Measurements from ENCODE around the gene REXO5. TPM values are rescaled to one million over a fixed set of nuclear protein-coding genes. Genes with fewer than 3 reads are reported as not detected.
"Not testable (repeated sequence)": the region's sequence is repeated elsewhere in the genome, so short reads cannot be mapped to it uniquely, and the experiment has no call there.

REXO5 gene
- total and polyA plus RNA-seq, 2 donors (not counting 1 experiment from before 2014, with no cell fraction given): 0.42 to 1.3 TPM

DNA sequence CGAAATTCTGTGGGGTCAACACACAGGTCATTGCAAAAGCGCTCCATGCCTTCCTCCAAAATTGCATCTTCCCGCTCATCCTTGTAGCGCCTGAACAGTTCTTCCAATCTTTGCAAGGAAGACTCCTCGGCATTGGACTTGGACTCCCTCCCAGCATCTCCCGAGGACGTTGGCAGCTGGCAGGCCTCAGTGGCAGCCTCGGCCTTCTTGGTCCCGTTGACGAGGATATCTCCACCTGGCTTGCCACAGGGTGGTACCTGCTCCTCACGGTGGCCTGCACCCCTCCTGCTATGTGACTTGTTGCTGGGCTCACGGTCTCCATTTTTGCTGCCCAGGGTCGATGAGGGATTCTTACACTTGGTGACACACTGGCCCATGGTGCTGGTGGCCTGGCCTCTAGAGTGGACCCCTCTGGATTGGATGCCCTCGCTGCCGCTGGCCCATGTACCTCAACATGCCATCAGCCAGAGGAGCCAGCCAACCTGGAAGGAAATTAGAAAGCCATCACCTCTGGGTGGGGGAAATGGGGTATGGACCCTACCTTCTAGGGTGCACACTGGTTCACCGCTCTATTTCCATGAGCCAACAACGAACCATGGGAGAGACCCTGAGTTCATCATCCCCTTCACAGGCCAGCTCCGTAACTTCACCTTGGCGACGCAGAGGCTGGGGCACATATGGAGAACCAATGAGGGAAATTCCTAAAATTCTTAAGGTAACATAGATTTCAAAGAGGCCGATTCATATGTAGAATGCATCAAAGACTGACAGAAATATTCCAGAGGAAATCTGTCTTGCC is 56.0 kb downstream of the REXO5 start:
- ChIA-PET POLR2A (no interaction called here), CTCF (no interaction called here)
- peaks cover 41% of the 10 kb centered on the region for H3K79me2 ChIP-seq (ENCODE audit: control insufficient read depth, insufficient read depth, low read length)
- no peaks in the 10 kb centered on the region for H3K27me3 ChIP-seq (replicated peaks in 1 of 4; ENCODE audit: control extremely low read depth in 1 of 4, control insufficient read depth in 3 of 4, insufficient read depth in 4 of 4, low read length in 3 of 4)
- no peak for ATAC-seq (ENCODE audit: low read depth)
- H3K4me2 ChIP-seq (replicated peaks; ENCODE audit: low read depth, low read length, poor library complexity, severe bottlenecking): no peak overlapping the region
- WGBS (ENCODE audit: insufficient coverage): 98% methylated on average over 17 of the region's 21 CpGs
- no peaks in the 10 kb centered on the region for H3K4me1 ChIP-seq (ENCODE audit: control insufficient read depth in 2 of 2, insufficient read depth in 2 of 2, low read length in 2 of 2)
- peaks cover 11 to 13% of the 10 kb centered on the region in 2 experiments for H3K36me3 ChIP-seq (replicated peaks in 1 of 2; ENCODE audit: control extremely low read depth in 1 of 2, control insufficient read depth in 1 of 2, extremely low read depth in 1 of 2, insufficient read depth in 2 of 2, low read length in 1 of 2)
- H2AFZ ChIP-seq (ENCODE audit: insufficient read depth, low read depth, low read length, poor library complexity, severe bottlenecking): no peak overlapping the region
- no peak overlapping the region for H3K4me3 ChIP-seq (ENCODE audit: control extremely low read depth in 1 of 5, extremely low read depth in 1 of 5, insufficient read depth in 1 of 5, low read depth in 2 of 5, low read length in 4 of 5)
- no peak for DNase-seq
- Mint-ChIP-seq H3K27me3 (no peaks in the 10 kb centered on the region), H3K27ac (no peak overlapping the region), H3K4me3 (no peak overlapping the region), H3K9me3 (ENCODE audit: insufficient read depth) (no peaks in the 10 kb centered on the region), H3K4me1 (peaks cover 10% of the 10 kb centered on the region)
- TF ChIP-seq, protein P1, sequence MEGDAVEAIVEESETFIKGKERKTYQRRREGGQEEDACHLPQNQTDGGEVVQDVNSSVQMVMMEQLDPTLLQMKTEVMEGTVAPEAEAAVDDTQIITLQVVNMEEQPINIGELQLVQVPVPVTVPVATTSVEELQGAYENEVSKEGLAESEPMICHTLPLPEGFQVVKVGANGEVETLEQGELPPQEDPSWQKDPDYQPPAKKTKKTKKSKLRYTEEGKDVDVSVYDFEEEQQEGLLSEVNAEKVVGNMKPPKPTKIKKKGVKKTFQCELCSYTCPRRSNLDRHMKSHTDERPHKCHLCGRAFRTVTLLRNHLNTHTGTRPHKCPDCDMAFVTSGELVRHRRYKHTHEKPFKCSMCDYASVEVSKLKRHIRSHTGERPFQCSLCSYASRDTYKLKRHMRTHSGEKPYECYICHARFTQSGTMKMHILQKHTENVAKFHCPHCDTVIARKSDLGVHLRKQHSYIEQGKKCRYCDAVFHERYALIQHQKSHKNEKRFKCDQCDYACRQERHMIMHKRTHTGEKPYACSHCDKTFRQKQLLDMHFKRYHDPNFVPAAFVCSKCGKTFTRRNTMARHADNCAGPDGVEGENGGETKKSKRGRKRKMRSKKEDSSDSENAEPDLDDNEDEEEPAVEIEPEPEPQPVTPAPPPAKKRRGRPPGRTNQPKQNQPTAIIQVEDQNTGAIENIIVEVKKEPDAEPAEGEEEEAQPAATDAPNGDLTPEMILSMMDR (IDR thresholded peaks at IDR 0.05): no peak
- no peak for TF ChIP-seq EZH2 (IDR thresholded peaks at IDR 0.05; ENCODE audit: borderline replicate concordance, insufficient read depth, low read depth, low read length, poor library complexity, severe bottlenecking)
- H3K9me3 ChIP-seq (ENCODE audit: control extremely low read depth in 1 of 3, control insufficient read depth in 2 of 3, insufficient read depth in 1 of 3, low read length in 2 of 3): no peaks in the 10 kb centered on the region
- intact Hi-C loops (cut with micrococcal nuclease): no loop called here
- H4K20me1 ChIP-seq (ENCODE audit: control insufficient read depth, insufficient read depth, low read length, poor library complexity, severe bottlenecking): no peaks in the 10 kb centered on the region
- no peak overlapping the region for H3K27ac ChIP-seq (ENCODE audit: low read length in 2 of 2)
- no peak overlapping the region for H3K9ac ChIP-seq (ENCODE audit: low read length)

DNA sequence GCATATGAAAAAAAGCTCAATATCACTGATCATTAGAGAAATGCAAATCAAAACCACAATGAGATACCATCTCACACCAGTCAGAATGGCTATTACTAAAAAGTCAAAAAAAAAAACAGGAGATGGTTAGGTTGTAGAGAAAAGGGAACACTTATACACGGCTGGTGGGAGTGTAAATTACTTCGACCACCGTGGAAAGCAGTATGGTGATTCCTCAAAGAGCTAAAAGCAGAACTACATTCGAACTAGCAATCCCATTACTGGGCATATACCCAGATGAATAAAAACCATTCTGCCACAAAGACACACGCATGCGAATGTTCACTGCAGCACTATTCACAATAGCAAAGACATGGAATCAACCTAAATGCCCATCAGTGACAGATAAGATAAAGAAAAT is 58.0 kb downstream of the REXO5 start:
- CTCF ChIA-PET: interaction anchor here (0.6 to 4.0 kb wide), 3 partner anchors 10 to 1407 kb away, joined by 3 to 21 read pairs (median 8); no protein-coding TSS in a partner anchor
- POLR2A ChIA-PET; intact Hi-C loops (cut with micrococcal nuclease); ATAC-seq (ENCODE audit: low read depth); H3K9ac ChIP-seq (ENCODE audit: low read length); H3K27me3 ChIP-seq (replicated peaks in 1 of 4; ENCODE audit: control extremely low read depth in 1 of 4, control insufficient read depth in 3 of 4, insufficient read depth in 4 of 4, low read length in 3 of 4); H3K4me3 ChIP-seq (ENCODE audit: control extremely low read depth in 1 of 5, extremely low read depth in 1 of 5, insufficient read depth in 1 of 5, low read depth in 2 of 5, low read length in 4 of 5); H3K4me2 ChIP-seq (replicated peaks; ENCODE audit: low read depth, low read length, poor library complexity, severe bottlenecking); H3K9me3 ChIP-seq (ENCODE audit: control extremely low read depth in 1 of 3, control insufficient read depth in 2 of 3, insufficient read depth in 1 of 3, low read length in 2 of 3); H4K20me1 ChIP-seq (ENCODE audit: control insufficient read depth, insufficient read depth, low read length, poor library complexity, severe bottlenecking); H3K27ac ChIP-seq (ENCODE audit: low read length in 2 of 2); DNase-seq; H3K27ac Mint-ChIP-seq; H3K9me3 Mint-ChIP-seq (ENCODE audit: insufficient read depth); H3K4me3 Mint-ChIP-seq; H2AFZ ChIP-seq (ENCODE audit: insufficient read depth, low read depth, low read length, poor library complexity, severe bottlenecking); H3K27me3 Mint-ChIP-seq; H3K4me1 ChIP-seq (ENCODE audit: control insufficient read depth in 2 of 2, insufficient read depth in 2 of 2, low read length in 2 of 2): not testable (repeated sequence)
- 88% methylated on average over 4 of the region's 6 CpGs for WGBS (ENCODE audit: insufficient coverage)
- peaks cover 10% of the 10 kb centered on the region for H3K4me1 Mint-ChIP-seq
- H3K36me3 ChIP-seq (replicated peaks in 1 of 2; ENCODE audit: control extremely low read depth in 1 of 2, control insufficient read depth in 1 of 2, extremely low read depth in 1 of 2, insufficient read depth in 2 of 2, low read length in 1 of 2): peaks cover 11 to 14% of the 10 kb centered on the region in 2 experiments
- H3K79me2 ChIP-seq (ENCODE audit: control insufficient read depth, insufficient read depth, low read length): peaks cover 61% of the 10 kb centered on the region

Measured in B cell (primary cell).